ENCODE results near the gene FILIP1L.

The FILIP1L gene

DNA sequence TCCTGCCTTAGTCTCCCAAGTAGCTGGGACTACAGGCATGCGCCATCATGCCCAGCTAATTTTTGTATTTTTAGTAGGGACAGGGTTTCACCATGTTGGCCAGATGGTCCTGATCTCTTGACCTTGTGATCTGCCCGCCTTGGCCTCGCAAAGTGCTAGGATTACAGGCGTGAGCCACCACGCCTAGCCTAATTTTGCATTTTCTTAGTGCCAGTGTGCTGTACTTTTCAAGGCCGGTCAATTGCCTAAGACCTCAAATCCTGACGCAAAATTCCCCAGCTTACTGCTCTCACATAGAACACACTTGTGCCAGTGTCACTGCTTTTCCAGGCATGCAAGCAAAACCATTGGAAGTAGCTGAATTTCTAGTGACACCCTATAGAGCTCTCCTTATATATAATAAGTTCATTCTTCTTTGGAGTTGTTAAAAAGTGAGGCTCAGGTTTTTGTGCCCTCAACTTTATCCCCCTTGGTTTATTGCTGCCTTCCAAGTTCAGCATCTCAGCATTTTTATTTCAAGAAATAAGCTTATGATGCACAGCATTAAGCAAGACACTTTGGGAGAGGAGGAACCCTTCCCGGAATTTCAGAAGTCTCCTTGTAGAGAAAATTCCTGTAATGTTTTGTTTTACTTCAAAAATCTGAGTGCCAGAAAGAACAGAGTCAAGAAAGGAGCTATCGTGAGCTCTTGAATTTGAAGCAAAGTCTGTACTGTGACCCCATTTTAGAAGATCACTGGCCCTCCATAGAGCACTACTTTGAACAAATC lies 93.2 kb downstream of the FILIP1L start:
- Mint-ChIP-seq H3K36me3 (ENCODE audit: insufficient read depth) (peaks cover 2% of the 10 kb centered on the region), H3K27ac (ENCODE audit: low read depth) (no peak overlapping the region), H3K4me3 (no peak overlapping the region), H3K4me1 (peaks cover 7% of the 10 kb centered on the region), H3K9me3 (no peaks in the 10 kb centered on the region), H3K27me3 (no peaks in the 10 kb centered on the region)
- no peak for ATAC-seq (replicated peaks; ENCODE audit: extremely low read depth, poor library complexity, severe bottlenecking)
- no peak for DNase-seq (ENCODE audit: low spot score in 2 of 2)

GRCh38 chr3:100019719-100020118 lies 94.6 kb downstream of the FILIP1L start:
- Mint-ChIP-seq H3K4me3 (no peak overlapping the region), H3K27ac (ENCODE audit: low read depth) (no peak overlapping the region), H3K27me3 (no peaks in the 10 kb centered on the region), H3K36me3 (ENCODE audit: insufficient read depth) (peaks cover 2% of the 10 kb centered on the region), H3K4me1 (peaks cover 7% of the 10 kb centered on the region), H3K9me3 (no peaks in the 10 kb centered on the region)
- no peak for ATAC-seq (replicated peaks; ENCODE audit: extremely low read depth, poor library complexity, severe bottlenecking)
- DNase-seq (ENCODE audit: low spot score in 2 of 2) = no peak

- ATAC-seq (replicated peaks; ENCODE audit: extremely low read depth, poor library complexity, severe bottlenecking) (no peak), DNase-seq (ENCODE audit: low spot score in 2 of 2) (no peak)
- H3K27me3 Mint-ChIP-seq = no peaks in the 10 kb centered on the region
- no peak overlapping the region for H3K4me3 Mint-ChIP-seq
- no peak overlapping the region for H3K27ac Mint-ChIP-seq (ENCODE audit: low read depth)
- H3K4me1 Mint-ChIP-seq = peaks cover 7% of the 10 kb centered on the region
- H3K9me3 Mint-ChIP-seq = no peaks in the 10 kb centered on the region
- H3K36me3 Mint-ChIP-seq (ENCODE audit: insufficient read depth) = peaks cover 2% of the 10 kb centered on the region
These were observed 95.5 kb downstream of the FILIP1L start for GRCh38 chr3:100018806-100019205.

DNA sequence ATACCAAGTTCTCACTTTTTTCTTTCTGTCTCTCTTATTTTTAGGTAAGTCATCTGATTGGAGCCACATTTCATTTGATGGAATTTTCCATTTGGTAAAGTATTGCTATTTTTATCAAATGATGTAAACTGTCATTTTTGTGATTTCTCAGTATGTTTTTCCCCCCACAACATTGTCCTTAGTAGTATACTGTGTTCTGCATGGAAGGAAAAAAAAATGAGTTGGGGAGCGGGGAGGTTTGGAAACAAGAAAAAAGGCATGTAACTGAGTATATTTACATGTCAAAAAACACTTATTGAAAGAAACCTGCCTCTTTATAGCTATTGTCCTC lies 104.2 kb downstream of the FILIP1L start:
- H3K9me3 Mint-ChIP-seq = no peaks in the 10 kb centered on the region
- no peaks in the 10 kb centered on the region for H3K27me3 Mint-ChIP-seq
- peaks cover 5% of the 10 kb centered on the region for H3K4me1 Mint-ChIP-seq
- H3K27ac Mint-ChIP-seq (ENCODE audit: low read depth) = no peak overlapping the region
- no peak for ATAC-seq (replicated peaks; ENCODE audit: extremely low read depth, poor library complexity, severe bottlenecking)
- no peak for DNase-seq (ENCODE audit: low spot score in 2 of 2)
- peaks cover 2% of the 10 kb centered on the region for H3K36me3 Mint-ChIP-seq (ENCODE audit: insufficient read depth)
- no peak overlapping the region for H3K4me3 Mint-ChIP-seq

DNA sequence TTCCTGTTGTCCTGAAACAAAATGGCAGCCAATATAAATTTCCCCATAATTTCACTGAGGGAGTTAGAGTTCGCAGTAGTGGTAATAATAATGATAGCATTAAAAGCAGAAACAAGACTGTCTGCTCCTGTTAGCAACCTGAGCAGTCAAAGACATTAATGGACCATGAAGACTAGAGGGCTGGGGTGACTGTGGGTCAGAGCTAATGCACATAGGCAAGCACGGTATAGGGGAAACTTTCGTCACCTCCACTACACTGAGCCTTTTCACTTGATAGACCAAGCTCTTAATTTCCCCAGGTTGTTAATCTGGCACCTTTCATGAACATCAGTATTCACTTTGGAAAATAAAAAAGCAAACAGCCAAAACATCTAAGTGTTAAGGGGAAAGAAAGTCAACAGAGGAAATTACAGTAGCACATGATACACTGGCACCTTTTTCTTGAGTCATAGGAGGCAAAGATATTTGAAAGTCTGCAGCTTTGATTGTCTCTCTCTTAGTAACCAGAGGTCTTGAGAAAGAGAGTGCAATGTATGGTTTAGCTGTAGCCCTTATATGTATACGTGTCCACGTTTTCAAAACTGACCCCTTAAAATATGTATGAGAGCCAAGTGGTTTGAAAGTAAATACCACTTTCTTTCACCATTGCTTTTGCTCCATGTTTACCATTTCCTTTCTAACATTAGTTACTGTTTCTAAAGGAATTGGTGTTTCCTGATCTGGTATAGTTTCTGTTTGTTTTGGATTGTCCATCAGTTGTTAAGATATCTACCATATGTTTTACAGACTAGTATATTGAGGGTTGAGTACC lies 104.8 kb downstream of the FILIP1L start:
- no peak for ATAC-seq (replicated peaks; ENCODE audit: extremely low read depth, poor library complexity, severe bottlenecking)
- no peak overlapping the region for H3K27ac Mint-ChIP-seq (ENCODE audit: low read depth)
- no peaks in the 10 kb centered on the region for H3K27me3 Mint-ChIP-seq
- H3K9me3 Mint-ChIP-seq = no peaks in the 10 kb centered on the region
- DNase-seq (ENCODE audit: low spot score in 2 of 2) = no peak
- H3K36me3 Mint-ChIP-seq (ENCODE audit: insufficient read depth) = peaks cover 2% of the 10 kb centered on the region
- H3K4me1 Mint-ChIP-seq = peaks cover 5% of the 10 kb centered on the region
- H3K4me3 Mint-ChIP-seq = no peak overlapping the region

- H3K4me3 Mint-ChIP-seq = no peak overlapping the region
- peaks cover 5% of the 10 kb centered on the region for H3K4me1 Mint-ChIP-seq
- H3K9me3 Mint-ChIP-seq = no peaks in the 10 kb centered on the region
- ATAC-seq (replicated peaks; ENCODE audit: extremely low read depth, poor library complexity, severe bottlenecking) (no peak), DNase-seq (ENCODE audit: low spot score in 2 of 2) (no peak)
- no peaks in the 10 kb centered on the region for H3K27me3 Mint-ChIP-seq
- H3K36me3 Mint-ChIP-seq (ENCODE audit: insufficient read depth) = no peaks in the 10 kb centered on the region
- H3K27ac Mint-ChIP-seq (ENCODE audit: low read depth) = no peak overlapping the region
These were observed 106.1 kb downstream of the FILIP1L start for GRCh38 chr3:100008081-100008698.

GRCh38 chr3:100007313-100007712 lies 107.0 kb downstream of the FILIP1L start:
- Mint-ChIP-seq H3K27me3 (no peaks in the 10 kb centered on the region), H3K9me3 (no peaks in the 10 kb centered on the region), H3K27ac (ENCODE audit: low read depth) (no peak overlapping the region), H3K4me3 (no peak overlapping the region), H3K4me1 (peaks cover 5% of the 10 kb centered on the region), H3K36me3 (ENCODE audit: insufficient read depth) (no peaks in the 10 kb centered on the region)
- ATAC-seq (replicated peaks; ENCODE audit: extremely low read depth, poor library complexity, severe bottlenecking) (no peak), DNase-seq (ENCODE audit: low spot score in 2 of 2) (no peak)

DNA sequence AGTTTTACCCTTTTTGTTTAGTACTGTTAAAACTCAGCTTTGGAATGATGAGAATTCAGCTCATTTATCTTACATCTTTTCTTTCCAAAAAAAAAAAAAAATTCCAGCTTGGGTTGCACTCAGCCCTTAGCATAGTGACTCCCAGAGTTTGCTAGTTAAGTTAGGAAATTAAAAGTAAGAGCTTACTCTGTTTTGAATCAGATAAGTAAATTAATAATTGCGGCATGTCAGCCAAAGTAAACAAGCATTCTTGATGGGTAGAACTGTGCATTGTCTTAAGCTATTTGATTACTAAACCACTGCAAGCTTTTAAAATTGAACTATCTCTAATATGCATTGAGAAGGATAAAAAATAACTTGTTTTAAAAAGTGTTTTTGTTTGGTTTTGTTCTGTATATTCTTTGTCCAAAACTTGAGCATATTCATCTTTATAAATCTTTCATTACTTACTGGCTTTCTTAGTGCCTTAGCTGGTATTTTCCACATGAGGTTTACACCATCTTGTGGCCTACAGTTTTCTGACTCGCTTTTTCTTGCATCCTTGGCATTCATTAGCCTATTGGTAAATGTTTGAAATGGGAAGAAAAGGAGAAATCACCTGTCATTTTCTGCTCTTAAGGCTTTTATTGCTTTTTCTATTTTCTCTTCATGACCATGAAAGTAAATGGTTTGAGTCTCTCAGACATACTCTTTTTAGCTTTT lies 107.6 kb downstream of the FILIP1L start:
- Mint-ChIP-seq H3K27me3 (no peaks in the 10 kb centered on the region), H3K27ac (ENCODE audit: low read depth) (no peak overlapping the region), H3K4me1 (peaks cover 5% of the 10 kb centered on the region), H3K9me3 (no peaks in the 10 kb centered on the region), H3K36me3 (ENCODE audit: insufficient read depth) (no peaks in the 10 kb centered on the region), H3K4me3 (no peak overlapping the region)
- ATAC-seq (replicated peaks; ENCODE audit: extremely low read depth, poor library complexity, severe bottlenecking) (no peak), DNase-seq (ENCODE audit: low spot score in 2 of 2) (no peak)

DNA sequence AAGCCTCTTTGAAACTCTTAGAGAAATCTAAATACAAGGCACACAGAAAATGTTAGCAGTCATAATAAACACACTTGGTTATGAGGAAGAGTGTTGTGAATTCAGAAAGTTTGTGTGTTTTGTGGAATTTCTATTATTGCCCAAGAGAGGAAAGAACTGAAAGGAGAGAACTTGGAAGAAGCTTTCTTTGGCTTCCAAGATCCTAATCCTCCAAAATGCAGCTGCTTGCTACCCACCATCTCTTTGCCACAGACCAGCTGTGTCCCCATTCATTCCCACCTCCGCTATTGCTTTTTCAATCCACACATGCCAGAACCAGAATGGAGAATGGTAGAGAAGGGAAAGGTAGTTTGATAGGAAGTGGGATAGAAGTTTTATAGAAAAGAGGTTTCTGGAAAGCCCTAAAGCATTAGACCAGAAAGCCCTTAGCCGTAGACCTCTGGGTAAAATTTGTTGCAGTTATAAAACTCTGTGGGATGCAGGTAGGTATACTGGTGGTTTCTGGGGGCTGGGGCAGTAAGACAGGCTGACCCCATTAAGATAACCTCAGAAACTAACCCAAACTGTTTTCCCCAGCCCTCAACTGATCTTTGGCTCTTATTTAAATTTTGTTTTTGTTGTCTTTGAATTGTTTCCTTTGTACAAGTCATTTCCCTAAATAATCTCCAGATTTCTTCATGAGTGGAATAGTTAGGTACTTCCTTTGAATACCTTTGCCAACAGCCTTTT lies 108.5 kb downstream of the FILIP1L start:
- no peaks in the 10 kb centered on the region for H3K36me3 Mint-ChIP-seq (ENCODE audit: insufficient read depth)
- H3K4me3 Mint-ChIP-seq = no peak overlapping the region
- DNase-seq (ENCODE audit: low spot score in 2 of 2) = no peak
- H3K9me3 Mint-ChIP-seq = no peaks in the 10 kb centered on the region
- H3K27ac Mint-ChIP-seq (ENCODE audit: low read depth) = no peak overlapping the region
- peaks cover 5% of the 10 kb centered on the region for H3K4me1 Mint-ChIP-seq
- no peaks in the 10 kb centered on the region for H3K27me3 Mint-ChIP-seq
- no peak for ATAC-seq (replicated peaks; ENCODE audit: extremely low read depth, poor library complexity, severe bottlenecking)

- no peak for DNase-seq (ENCODE audit: low spot score in 2 of 2)
- Mint-ChIP-seq H3K4me1 (peaks cover 5% of the 10 kb centered on the region), H3K36me3 (ENCODE audit: insufficient read depth) (no peaks in the 10 kb centered on the region), H3K4me3 (no peak overlapping the region), H3K27me3 (no peaks in the 10 kb centered on the region), H3K9me3 (no peaks in the 10 kb centered on the region), H3K27ac (ENCODE audit: low read depth) (no peak overlapping the region)
- no peak for ATAC-seq (replicated peaks; ENCODE audit: extremely low read depth, poor library complexity, severe bottlenecking)
These were observed 109.4 kb downstream of the FILIP1L start for GRCh38 chr3:100004931-100005330.

GRCh38 chr3:100003609-100004503 lies 110.4 kb downstream of the FILIP1L start:
- no peaks in the 10 kb centered on the region for H3K4me1 Mint-ChIP-seq
- no peak for ATAC-seq (replicated peaks; ENCODE audit: extremely low read depth, poor library complexity, severe bottlenecking)
- no peak for DNase-seq (ENCODE audit: low spot score in 2 of 2)
- H3K27me3 Mint-ChIP-seq = no peaks in the 10 kb centered on the region
- H3K27ac Mint-ChIP-seq (ENCODE audit: low read depth) = no peak overlapping the region
- H3K4me3 Mint-ChIP-seq = no peak overlapping the region
- no peaks in the 10 kb centered on the region for H3K9me3 Mint-ChIP-seq
- no peaks in the 10 kb centered on the region for H3K36me3 Mint-ChIP-seq (ENCODE audit: insufficient read depth)
